Left ventricle myocardium inferior (tissue), 1 donor: ENCODE data around the gene CNTN4. TPM values are rescaled to one million over a fixed set of nuclear protein-coding genes. Genes with fewer than 3 reads are reported as not detected.

Source experiments
- DNase-seq: peaks from one replicate; pipeline ENCODE4 v3.0.0-alpha.2; 2020
- H3K27ac ChIP-seq: fragments of 200-600 bp; replicated peaks from 2 replicates; pipeline ENCODE4 v1.8.0; 2021
- H3K27me3 ChIP-seq: fragments of 200-600 bp; 2 replicates; pipeline ENCODE4 v1.8.0; 2021; ENCODE audit warnings: low read depth
- H3K36me3 ChIP-seq: fragments of 200-600 bp; 2 replicates; pipeline ENCODE4 v1.8.0; 2021
- H3K4me1 ChIP-seq: fragments of 200-600 bp; 2 replicates; pipeline ENCODE4 v1.8.0; 2021
- H3K4me3 ChIP-seq: fragments of 200-600 bp; 2 replicates; pipeline ENCODE4 v1.8.0; 2021; ENCODE audit warnings: mild to moderate bottlenecking, moderate library complexity
- H3K9me3 ChIP-seq: fragments of 200-600 bp; replicated peaks from 2 replicates; pipeline ENCODE4 v1.8.0; 2021
- intact Hi-C: fragments of 100-400 bp; cut with micrococcal nuclease; formaldehyde crosslinking; loops from one replicate; pipeline ENCODE4 v1.11.0; 2022
- total RNA-seq: library from RNA; stranded (reverse); fragmentation: NEBNext Ultra II Directional; extraction: Animal tissue kit (Norgen Biotek cat#: 25700); gene quantifications from one replicate; pipeline ENCODE4 v1.2.1, GENCODE V29; 2021
- TF ChIP-seq, protein P1 (sequence below): fragments of 200-600 bp; IDR thresholded peaks from 2 replicates; pipeline ENCODE4 v1.8.0; 2021; ENCODE audit warnings: antibody characterized with exemption, mild to moderate bottlenecking, borderline replicate concordance
- donor health status: DM: no; HTN: yes; CAD: no; lungs with severe emphysema.

Gene CNTN4
- total RNA-seq, 1 donor from 2014 or later = 1.2 TPM

DNA sequence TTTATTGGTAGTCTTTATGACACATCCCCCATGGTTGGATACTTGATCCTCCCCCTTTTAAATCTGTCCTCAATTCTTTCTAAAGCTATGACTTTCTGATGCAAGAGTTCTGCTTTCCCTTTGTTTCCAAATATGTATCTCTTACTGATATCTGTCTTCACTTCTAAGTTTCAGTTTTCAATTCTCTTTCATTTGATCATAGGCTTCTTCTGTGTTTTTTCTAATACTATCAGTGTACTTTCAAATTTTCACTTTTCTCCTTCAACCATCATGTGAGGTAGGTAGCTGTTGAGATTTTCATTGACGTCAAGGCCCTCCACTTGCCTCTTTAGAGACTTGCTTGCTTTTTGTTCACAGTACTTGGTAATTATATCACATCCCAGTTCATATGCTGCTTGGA lies 436.5 kb downstream of the CNTN4 start:
- DNase-seq = no peak
- H3K4me1 ChIP-seq = no peaks in the 10 kb centered on the region
- no peak overlapping the region for H3K4me3 ChIP-seq
- no peaks in the 10 kb centered on the region for H3K9me3 ChIP-seq
- TF ChIP-seq, protein P1, sequence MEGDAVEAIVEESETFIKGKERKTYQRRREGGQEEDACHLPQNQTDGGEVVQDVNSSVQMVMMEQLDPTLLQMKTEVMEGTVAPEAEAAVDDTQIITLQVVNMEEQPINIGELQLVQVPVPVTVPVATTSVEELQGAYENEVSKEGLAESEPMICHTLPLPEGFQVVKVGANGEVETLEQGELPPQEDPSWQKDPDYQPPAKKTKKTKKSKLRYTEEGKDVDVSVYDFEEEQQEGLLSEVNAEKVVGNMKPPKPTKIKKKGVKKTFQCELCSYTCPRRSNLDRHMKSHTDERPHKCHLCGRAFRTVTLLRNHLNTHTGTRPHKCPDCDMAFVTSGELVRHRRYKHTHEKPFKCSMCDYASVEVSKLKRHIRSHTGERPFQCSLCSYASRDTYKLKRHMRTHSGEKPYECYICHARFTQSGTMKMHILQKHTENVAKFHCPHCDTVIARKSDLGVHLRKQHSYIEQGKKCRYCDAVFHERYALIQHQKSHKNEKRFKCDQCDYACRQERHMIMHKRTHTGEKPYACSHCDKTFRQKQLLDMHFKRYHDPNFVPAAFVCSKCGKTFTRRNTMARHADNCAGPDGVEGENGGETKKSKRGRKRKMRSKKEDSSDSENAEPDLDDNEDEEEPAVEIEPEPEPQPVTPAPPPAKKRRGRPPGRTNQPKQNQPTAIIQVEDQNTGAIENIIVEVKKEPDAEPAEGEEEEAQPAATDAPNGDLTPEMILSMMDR = no peak
- H3K27ac ChIP-seq = no peak overlapping the region
- no peaks in the 10 kb centered on the region for H3K36me3 ChIP-seq
- intact Hi-C loops = no loop called here
- H3K27me3 ChIP-seq = peaks cover 3% of the 10 kb centered on the region

DNA sequence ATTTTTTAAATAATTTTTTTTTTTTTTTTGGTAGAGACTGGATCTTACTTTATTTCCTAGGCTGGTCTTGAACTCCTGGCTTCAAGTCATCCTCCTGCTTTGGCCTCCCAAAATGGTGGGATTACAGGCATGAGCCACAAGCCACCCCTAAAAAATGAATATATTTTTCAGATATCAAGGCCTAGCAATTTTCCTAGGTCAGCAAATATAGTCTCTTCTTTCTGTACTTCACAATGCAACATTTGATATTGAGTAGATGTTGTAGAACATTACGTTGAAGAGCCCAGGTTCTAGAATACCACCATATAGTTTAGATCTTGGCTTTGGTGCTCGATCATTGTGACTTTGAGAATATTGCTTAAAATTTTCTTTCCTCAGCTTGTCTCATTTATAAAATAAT lies 437.9 kb downstream of the CNTN4 start:
- Histone ChIP-seq H3K36me3 (no peaks in the 10 kb centered on the region), H3K9me3 (no peaks in the 10 kb centered on the region), H3K4me1 (no peaks in the 10 kb centered on the region), H3K27me3 (peaks cover 3% of the 10 kb centered on the region), H3K4me3 (no peak overlapping the region), H3K27ac (no peak overlapping the region)
- intact Hi-C loops = no loop called here
- no peak for DNase-seq
- TF ChIP-seq, protein P1 = no peak

DNA sequence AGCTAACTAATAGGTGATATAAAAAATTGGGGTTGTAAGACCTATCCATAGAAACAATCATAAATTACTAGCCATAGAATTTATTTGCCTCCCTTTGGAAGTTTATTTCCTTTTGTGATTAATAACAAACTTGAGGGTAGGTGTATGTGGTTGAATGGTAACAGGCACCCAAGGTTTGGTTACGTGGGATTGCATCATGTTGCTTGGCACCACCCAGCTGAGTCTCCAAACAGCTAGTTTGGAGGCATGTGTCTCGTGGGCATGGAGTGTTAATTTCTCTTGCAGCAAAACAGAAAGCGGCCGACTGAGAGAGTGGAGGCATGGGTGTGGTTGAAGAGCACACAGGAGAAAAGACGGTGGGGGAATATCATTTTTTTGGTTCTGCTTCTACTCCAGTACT lies 441.4 kb downstream of the CNTN4 start:
- Histone ChIP-seq H3K27ac (no peak overlapping the region), H3K4me1 (no peaks in the 10 kb centered on the region), H3K36me3 (no peaks in the 10 kb centered on the region), H3K4me3 (no peak overlapping the region), H3K9me3 (peaks cover 6% of the 10 kb centered on the region), H3K27me3 (peaks cover 3% of the 10 kb centered on the region)
- TF ChIP-seq, protein P1 = no peak
- intact Hi-C loops = no loop called here
- no peak for DNase-seq

DNA sequence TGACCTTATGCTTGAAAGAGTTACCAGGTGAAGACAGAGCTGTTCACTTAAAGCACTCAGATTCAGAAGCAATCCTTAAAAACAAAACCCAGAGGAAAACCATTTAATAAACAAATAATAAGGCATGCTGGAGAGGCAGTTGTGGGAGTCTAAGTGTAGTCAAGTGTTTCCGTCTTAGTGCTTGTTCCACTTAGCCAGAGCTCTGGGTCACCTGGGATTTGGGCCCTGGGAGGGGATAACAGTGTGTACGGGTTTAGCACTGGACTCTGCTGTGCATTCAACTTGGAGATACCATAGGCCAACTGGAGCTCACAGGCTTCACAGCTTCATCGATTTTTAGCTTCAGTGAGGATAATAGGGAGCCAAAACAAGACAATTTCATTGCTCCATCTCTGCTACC lies 444.6 kb downstream of the CNTN4 start:
- TF ChIP-seq, protein P1 = no peak
- H3K4me1 ChIP-seq = no peaks in the 10 kb centered on the region
- no peak overlapping the region for H3K4me3 ChIP-seq
- no peak for DNase-seq
- H3K27me3 ChIP-seq = no peaks in the 10 kb centered on the region
- H3K9me3 ChIP-seq = peaks cover 19% of the 10 kb centered on the region
- H3K27ac ChIP-seq = no peak overlapping the region
- intact Hi-C loops = no loop called here
- no peaks in the 10 kb centered on the region for H3K36me3 ChIP-seq

DNA sequence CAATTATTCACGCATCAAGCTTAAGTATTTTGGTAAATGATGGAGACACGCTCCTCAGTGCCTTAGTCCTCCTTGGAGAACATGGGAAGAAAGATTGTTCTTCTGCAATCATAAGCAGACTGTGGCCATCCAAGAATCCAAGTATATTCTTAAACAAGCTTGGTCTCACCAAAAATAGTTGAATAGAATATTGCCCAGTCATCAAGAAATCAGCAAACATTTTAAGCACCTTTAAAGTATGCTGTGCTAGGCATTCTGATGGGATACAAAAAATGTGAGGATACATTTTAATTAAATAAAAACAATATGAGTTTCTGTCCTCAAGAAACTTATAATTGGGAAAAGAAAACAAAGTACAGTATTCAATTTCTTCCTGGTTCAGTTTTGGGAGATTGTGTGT lies 445.5 kb downstream of the CNTN4 start:
- DNase-seq = no peak
- intact Hi-C loops = no loop called here
- no peaks in the 10 kb centered on the region for H3K36me3 ChIP-seq
- no peak overlapping the region for H3K4me3 ChIP-seq
- H3K27me3 ChIP-seq = no peaks in the 10 kb centered on the region
- peaks cover 25% of the 10 kb centered on the region for H3K9me3 ChIP-seq
- H3K4me1 ChIP-seq = no peaks in the 10 kb centered on the region
- TF ChIP-seq, protein P1 = no peak
- no peak overlapping the region for H3K27ac ChIP-seq

DNA sequence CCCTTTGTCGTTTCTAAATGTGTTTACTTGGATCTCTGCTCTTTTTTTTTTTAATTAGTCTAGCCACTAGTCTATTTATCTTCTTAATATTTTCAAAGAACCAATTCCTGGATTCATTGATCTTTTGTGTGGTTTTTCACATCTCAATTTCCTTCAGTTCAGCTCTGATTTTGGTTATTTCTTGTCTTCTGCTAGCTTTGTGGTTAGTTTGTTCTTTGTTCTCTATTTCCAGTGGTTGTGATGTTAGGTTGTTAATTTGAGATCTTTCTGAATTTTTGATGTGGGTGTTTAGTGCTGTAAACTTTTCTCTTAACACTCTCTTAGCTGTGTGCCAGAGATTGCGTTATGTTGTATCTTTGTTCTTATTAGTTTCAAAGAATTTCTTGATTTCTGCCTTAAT lies 446.1 kb downstream of the CNTN4 start:
- TF ChIP-seq, protein P1 = no peak
- H3K9me3 ChIP-seq = peaks cover 25% of the 10 kb centered on the region
- no peaks in the 10 kb centered on the region for H3K36me3 ChIP-seq
- intact Hi-C loops = no loop called here
- no peak for DNase-seq
- H3K27me3 ChIP-seq = no peaks in the 10 kb centered on the region
- no peaks in the 10 kb centered on the region for H3K4me1 ChIP-seq
- no peak overlapping the region for H3K27ac ChIP-seq
- no peak overlapping the region for H3K4me3 ChIP-seq
